A549 (cell line): ENCODE results near the gene SPACA7.

Experiments used
- CBX8 ChIP-seq: fragments of 200-600 bp; sonication (generic); IDR thresholded peaks from 2 replicates; pipeline ENCODE4 v1.6.1; 2016
- CEBPB ChIP-seq, 2 experiments: fragments of >200 bp in 1 of 2; sonication (Bioruptor Twin) in 1 of 2; formaldehyde crosslinking in 1 of 2; IDR thresholded peaks; 2 replicates each; pipeline ENCODE4 v1.6.1; 2012 to 2016
- HDAC2 ChIP-seq: fragments of 200-600 bp; sonication (generic); IDR thresholded peaks from 2 replicates; pipeline ENCODE4 v1.6.1; 2016
- HOXA7 ChIP-seq: fragments of 250-450 bp; sonication (Bioruptor Pico); IDR thresholded peaks from 2 replicates; pipeline ENCODE4 v1.5.0; 2020; ENCODE audit warnings: mild to moderate bottlenecking, moderate library complexity
- POLR2A ChIP-seq: IDR thresholded peaks from 2 replicates; pipeline ENCODE4 v1.6.1; 2012; ENCODE audit warnings: mild to moderate bottlenecking, low read length
- POLR2AphosphoS2 ChIP-seq: conservative IDR thresholded peaks from 2 replicates; pipeline ENCODE4 v1.6.1; 2012; ENCODE audit warnings: low read length, improper control_type of control experiment, inconsistent platforms
- RAD21 ChIP-seq, 2 experiments: fragments of >200 bp in 1 of 2; sonication (Bioruptor Twin) in 1 of 2; formaldehyde crosslinking in 1 of 2; IDR thresholded peaks in 1 of 2; conservative IDR thresholded peaks in 1 of 2; 2 replicates in 1 of 2; 3 replicates in 1 of 2; pipeline ENCODE4 v1.6.1; 2012 to 2018; ENCODE audit warnings: inconsistent platforms in 1 of 2
- RFX5 ChIP-seq: fragments of 450-650 bp; IDR thresholded peaks from 2 replicates; pipeline ENCODE4 v1.7.1; 2014; ENCODE audit warnings: antibody characterized with exemption, mild to moderate bottlenecking, moderate library complexity
- TF ChIP-seq, protein P1 (sequence below): fragments of 200-600 bp; sonication (generic); IDR thresholded peaks from 2 replicates; pipeline ENCODE4 v1.6.1; 2016; ENCODE audit warnings: antibody characterized with exemption, mild to moderate bottlenecking, moderate library complexity
- TF ChIP-seq, protein P2 (sequence below): fragments of >200 bp; sonication (Bioruptor Twin); formaldehyde crosslinking; IDR thresholded peaks from 3 replicates; pipeline ENCODE4 v1.5.1; 2016
- TF ChIP-seq, protein P3 (sequence below): fragments of 450-650 bp; IDR thresholded peaks from 2 replicates; pipeline ENCODE4 v1.6.1; 2014; ENCODE audit warnings: antibody characterized with exemption

DNA sequence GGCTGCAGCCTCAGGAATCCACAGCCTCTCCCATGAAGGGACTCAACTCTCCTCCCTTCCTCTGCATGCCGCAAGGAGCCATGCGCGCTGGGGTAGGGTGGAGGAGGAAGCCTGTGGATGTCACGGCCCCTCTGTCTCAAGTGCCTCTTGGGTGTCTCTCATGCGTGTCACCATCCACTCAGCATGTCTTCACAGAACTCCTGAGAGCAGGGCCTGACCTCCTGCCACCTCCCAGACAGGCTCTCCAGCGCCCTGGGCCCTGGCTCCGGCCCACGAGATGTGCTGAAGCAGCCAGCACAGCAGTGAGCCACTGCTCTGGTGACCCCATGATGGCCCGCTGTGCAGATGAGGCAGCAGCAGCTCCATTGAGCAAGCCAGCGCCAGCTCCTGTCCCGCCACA lies 25.9 kb upstream of the SPACA7 start:
- TF ChIP-seq POLR2AphosphoS2 (no peak), CEBPB (IDR thresholded peaks at IDR 0.05) (no peak), CBX8 (no peak), POLR2A (no peak), HOXA7 (CRISPR knock-in tag) (no peak), HDAC2 (no peak), RAD21 (conservative IDR thresholded peaks at IDR 0.05 in 1 of 2, IDR thresholded peaks at IDR 0.05 in 1 of 2) (no peak), RFX5 (no peak)
- TF ChIP-seq, protein P1, sequence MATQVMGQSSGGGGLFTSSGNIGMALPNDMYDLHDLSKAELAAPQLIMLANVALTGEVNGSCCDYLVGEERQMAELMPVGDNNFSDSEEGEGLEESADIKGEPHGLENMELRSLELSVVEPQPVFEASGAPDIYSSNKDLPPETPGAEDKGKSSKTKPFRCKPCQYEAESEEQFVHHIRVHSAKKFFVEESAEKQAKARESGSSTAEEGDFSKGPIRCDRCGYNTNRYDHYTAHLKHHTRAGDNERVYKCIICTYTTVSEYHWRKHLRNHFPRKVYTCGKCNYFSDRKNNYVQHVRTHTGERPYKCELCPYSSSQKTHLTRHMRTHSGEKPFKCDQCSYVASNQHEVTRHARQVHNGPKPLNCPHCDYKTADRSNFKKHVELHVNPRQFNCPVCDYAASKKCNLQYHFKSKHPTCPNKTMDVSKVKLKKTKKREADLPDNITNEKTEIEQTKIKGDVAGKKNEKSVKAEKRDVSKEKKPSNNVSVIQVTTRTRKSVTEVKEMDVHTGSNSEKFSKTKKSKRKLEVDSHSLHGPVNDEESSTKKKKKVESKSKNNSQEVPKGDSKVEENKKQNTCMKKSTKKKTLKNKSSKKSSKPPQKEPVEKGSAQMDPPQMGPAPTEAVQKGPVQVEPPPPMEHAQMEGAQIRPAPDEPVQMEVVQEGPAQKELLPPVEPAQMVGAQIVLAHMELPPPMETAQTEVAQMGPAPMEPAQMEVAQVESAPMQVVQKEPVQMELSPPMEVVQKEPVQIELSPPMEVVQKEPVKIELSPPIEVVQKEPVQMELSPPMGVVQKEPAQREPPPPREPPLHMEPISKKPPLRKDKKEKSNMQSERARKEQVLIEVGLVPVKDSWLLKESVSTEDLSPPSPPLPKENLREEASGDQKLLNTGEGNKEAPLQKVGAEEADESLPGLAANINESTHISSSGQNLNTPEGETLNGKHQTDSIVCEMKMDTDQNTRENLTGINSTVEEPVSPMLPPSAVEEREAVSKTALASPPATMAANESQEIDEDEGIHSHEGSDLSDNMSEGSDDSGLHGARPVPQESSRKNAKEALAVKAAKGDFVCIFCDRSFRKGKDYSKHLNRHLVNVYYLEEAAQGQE: no peak
- TF ChIP-seq, protein P2, sequence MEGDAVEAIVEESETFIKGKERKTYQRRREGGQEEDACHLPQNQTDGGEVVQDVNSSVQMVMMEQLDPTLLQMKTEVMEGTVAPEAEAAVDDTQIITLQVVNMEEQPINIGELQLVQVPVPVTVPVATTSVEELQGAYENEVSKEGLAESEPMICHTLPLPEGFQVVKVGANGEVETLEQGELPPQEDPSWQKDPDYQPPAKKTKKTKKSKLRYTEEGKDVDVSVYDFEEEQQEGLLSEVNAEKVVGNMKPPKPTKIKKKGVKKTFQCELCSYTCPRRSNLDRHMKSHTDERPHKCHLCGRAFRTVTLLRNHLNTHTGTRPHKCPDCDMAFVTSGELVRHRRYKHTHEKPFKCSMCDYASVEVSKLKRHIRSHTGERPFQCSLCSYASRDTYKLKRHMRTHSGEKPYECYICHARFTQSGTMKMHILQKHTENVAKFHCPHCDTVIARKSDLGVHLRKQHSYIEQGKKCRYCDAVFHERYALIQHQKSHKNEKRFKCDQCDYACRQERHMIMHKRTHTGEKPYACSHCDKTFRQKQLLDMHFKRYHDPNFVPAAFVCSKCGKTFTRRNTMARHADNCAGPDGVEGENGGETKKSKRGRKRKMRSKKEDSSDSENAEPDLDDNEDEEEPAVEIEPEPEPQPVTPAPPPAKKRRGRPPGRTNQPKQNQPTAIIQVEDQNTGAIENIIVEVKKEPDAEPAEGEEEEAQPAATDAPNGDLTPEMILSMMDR: no peak
- TF ChIP-seq, protein P3, sequence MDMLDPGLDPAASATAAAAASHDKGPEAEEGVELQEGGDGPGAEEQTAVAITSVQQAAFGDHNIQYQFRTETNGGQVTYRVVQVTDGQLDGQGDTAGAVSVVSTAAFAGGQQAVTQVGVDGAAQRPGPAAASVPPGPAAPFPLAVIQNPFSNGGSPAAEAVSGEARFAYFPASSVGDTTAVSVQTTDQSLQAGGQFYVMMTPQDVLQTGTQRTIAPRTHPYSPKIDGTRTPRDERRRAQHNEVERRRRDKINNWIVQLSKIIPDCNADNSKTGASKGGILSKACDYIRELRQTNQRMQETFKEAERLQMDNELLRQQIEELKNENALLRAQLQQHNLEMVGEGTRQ: no peak
